GM10248 (cell line): ENCODE results near the gene NAT16.
"Not testable (repeated sequence)": the region's sequence is repeated elsewhere in the genome, so short reads cannot be mapped to it uniquely, and the experiment has no call there.

Experiments
- CTCF ChIA-PET: fragments of 300-600 bp; sonication (Branson Sonifier 250); formaldehyde crosslinking; extraction: SDS; loops from one replicate; lab custom pipeline; 2021; ENCODE audit warnings: antibody characterized with exemption; lab: Yijun Ruan, JAX
- POLR2A ChIA-PET: fragments of 350-650 bp; sonication (Branson Sonifier 250); formaldehyde crosslinking; extraction: SDS; loops from one replicate; lab custom pipeline; 2020; ENCODE audit warnings: antibody characterized with exemption; lab: Yijun Ruan, JAX
- DNase-seq: peaks from one replicate; pipeline ENCODE4 v3.0.0; 2012; ENCODE audit errors: extremely low spot score
- CTCF ChIP-seq: IDR thresholded peaks from 2 replicates; pipeline ENCODE4 v1.5.1; 2012; ENCODE audit warnings: mild to moderate bottlenecking, low read depth; ENCODE audit errors: extremely low read depth, missing control alignments, control extremely low read depth

Gene NAT16

GRCh38 chr7:101202603-101202918 lies 22.5 kb upstream of the NAT16 start:
- no peak for DNase-seq
- CTCF ChIA-PET: interaction anchor here (0.8 to 5.9 kb wide), 4 partner anchors 10 to 59 kb away, joined by 3 to 41 read pairs (median 5); no protein-coding TSS in a partner anchor
- POLR2A ChIA-PET: no interaction called here
- no peak for TF ChIP-seq CTCF

GRCh38 chr7:101201695-101202602 lies 21.9 kb upstream of the NAT16 start:
- TF ChIP-seq CTCF: no peak
- CTCF ChIA-PET: interaction anchor here (0.8 to 5.9 kb wide), 3 partner anchors 10 to 58 kb away, joined by 3 to 41 read pairs (median 7); no protein-coding TSS in a partner anchor
- POLR2A ChIA-PET: no interaction called here
- DNase-seq: no peak

GRCh38 chr7:101200862-101201599 lies 20.9 kb upstream of the NAT16 start, which contains the start of gene MOGAT3:
Gene MOGAT3 (minus strand): TSS chr7:101201036. CDS start chr7:101200854, 182 bp downstream.
- no peak for DNase-seq
- CTCF ChIA-PET: interaction anchor here (0.8 to 5.9 kb wide), 3 partner anchors 9 to 90 kb away, joined by 3 to 41 read pairs (median 3); no protein-coding TSS in a partner anchor

GRCh38 chr7:101200504-101200861 lies 20.4 kb upstream of the NAT16 start:
- no peak for TF ChIP-seq CTCF
- ChIA-PET POLR2A (interaction anchor here (0.5 kb wide), 1 partner anchor 68 kb away, joined by 4 read pairs; no protein-coding TSS in a partner anchor), CTCF (interaction anchor here (0.8 to 5.9 kb wide), 4 partner anchors 8 to 90 kb away, joined by 3 to 41 read pairs (median 3); no protein-coding TSS in a partner anchor)
- DNase-seq: no peak

More at GRCh38 chr7:101200862-101201599, 20.9 kb upstream of the NAT16 start, which contains the start of gene MOGAT3:
- POLR2A ChIA-PET: no interaction called here
- TF ChIP-seq CTCF: no peak

- DNase-seq, POLR2A ChIA-PET: not testable (repeated sequence)
- CTCF ChIA-PET: interaction anchor here (1.0 to 1.3 kb wide), 3 partner anchors 8 to 55 kb away, joined by 3 read pairs; no protein-coding TSS in a partner anchor
Observed at GRCh38 chr7:101199522-101199921, 19.4 kb upstream of the NAT16 start.

- no peak for TF ChIP-seq CTCF
- no peak for DNase-seq
- ChIA-PET CTCF (interaction anchor here (1.0 to 1.3 kb wide), 2 partner anchors 45 to 54 kb away, joined by 3 read pairs; no protein-coding TSS in a partner anchor), POLR2A (no interaction called here)
Observed at GRCh38 chr7:101198476-101198875, 18.4 kb upstream of the NAT16 start.
